ENCODE measurements around the gene KCNJ6.
"Not testable (repeated sequence)": the region's sequence is repeated elsewhere in the genome, so short reads cannot be mapped to it uniquely, and the experiment has no call there.

Gene KCNJ6

GRCh38 chr21:37765221-37765900 is 150.9 kb downstream of the KCNJ6 start:
- no peak for DNase-seq

- no peak for DNase-seq
Measured at GRCh38 chr21:37764691-37765090, 151.6 kb downstream of the KCNJ6 start.

- no peak for DNase-seq
Measured at GRCh38 chr21:37763298-37763697, 153.0 kb downstream of the KCNJ6 start.

GRCh38 chr21:37762606-37763005 is 153.7 kb downstream of the KCNJ6 start:
- DNase-seq, result no peak

- not testable (repeated sequence) for DNase-seq
Measured at GRCh38 chr21:37761406-37761805, 154.9 kb downstream of the KCNJ6 start.

- DNase-seq, result no peak
Measured at GRCh38 chr21:37759777-37760176, 156.5 kb downstream of the KCNJ6 start.

GRCh38 chr21:37758982-37759381 is 157.3 kb downstream of the KCNJ6 start:
- no peak for DNase-seq

GRCh38 chr21:37757606-37758376 is 158.5 kb downstream of the KCNJ6 start:
- DNase-seq, result no peak

GRCh38 chr21:37753122-37753599 is 163.1 kb downstream of the KCNJ6 start:
- DNase-seq, result no peak

GRCh38 chr21:37751268-37751975 is 164.8 kb downstream of the KCNJ6 start:
- DNase-seq, result no peak

- DNase-seq, result no peak
Measured at GRCh38 chr21:37749132-37749531, 167.1 kb downstream of the KCNJ6 start.

GRCh38 chr21:37748351-37748750 is 167.9 kb downstream of the KCNJ6 start:
- no peak for DNase-seq

GRCh38 chr21:37746849-37747248 is 169.4 kb downstream of the KCNJ6 start:
- no peak for DNase-seq

- DNase-seq, result no peak
Measured at GRCh38 chr21:37744551-37744950, 171.7 kb downstream of the KCNJ6 start.

- DNase-seq, result no peak
Measured at GRCh38 chr21:37742532-37742931, 173.7 kb downstream of the KCNJ6 start.

GRCh38 chr21:37742115-37742514 is 174.1 kb downstream of the KCNJ6 start:
- no peak for DNase-seq

- no peak for DNase-seq
Measured at GRCh38 chr21:37737996-37738395, 178.3 kb downstream of the KCNJ6 start.

- DNase-seq, result no peak
Measured at GRCh38 chr21:37737507-37737906, 178.8 kb downstream of the KCNJ6 start.

GRCh38 chr21:37734846-37735245 is 181.4 kb downstream of the KCNJ6 start:
- no peak for DNase-seq

GRCh38 chr21:37732927-37733326 is 183.3 kb downstream of the KCNJ6 start:
- no peak for DNase-seq

- no peak for DNase-seq
Measured at GRCh38 chr21:37724201-37724600, 192.1 kb downstream of the KCNJ6 start.

- DNase-seq, result no peak
Measured at GRCh38 chr21:37717534-37717933, 198.7 kb downstream of the KCNJ6 start.

- DNase-seq, result not testable (repeated sequence)
Measured at GRCh38 chr21:37712569-37712934, 203.7 kb downstream of the KCNJ6 start.

All from DMS79 (cell line).